ENCODE results near the gene TLE6.

- TF ChIP-seq ZBTB14 (CRISPR knock-in tag; IDR thresholded peaks at IDR 0.05) (no peak), NCOA1 (CRISPR knock-in tag; IDR thresholded peaks at IDR 0.05) (no peak), MXI1 (IDR thresholded peaks at IDR 0.05; ENCODE audit: borderline replicate concordance, low read depth, low read length) (no peak), EZH2 (conservative IDR thresholded peaks at IDR 0.05; ENCODE audit: low read depth, low read length) (no peak), ZSCAN5A (CRISPR knock-in tag; IDR thresholded peaks at IDR 0.05; ENCODE audit: borderline replicate concordance) (no peak), ZBTB25 (CRISPR knock-in tag; IDR thresholded peaks at IDR 0.05) (no peak), HNRNPUL1 (IDR thresholded peaks at IDR 0.05; ENCODE audit: low read depth, low read length) (no peak), CCAR2 (optimal IDR thresholded peaks at IDR 0.05; ENCODE audit: low read depth, low read length) (no peak), RAD21 (CRISPR knock-in tag; IDR thresholded peaks at IDR 0.05) (no peak), NCOA5 (CRISPR knock-in tag; IDR thresholded peaks at IDR 0.05) (no peak), ZBTB3 (CRISPR knock-in tag; IDR thresholded peaks at IDR 0.05; ENCODE audit: borderline replicate concordance, low read depth) (no peak), ZFP62 (CRISPR knock-in tag; IDR thresholded peaks at IDR 0.05) (no peak), E2F5 (CRISPR knock-in tag; conservative IDR thresholded peaks at IDR 0.05) (no peak)
Measured at GRCh38 chr19:3026768-3027167, 49.4 kb downstream of the TLE6 start.

Measured in HepG2 (cell line).